T-helper 9 cell (primary cell): Measurements from ENCODE around the gene EXOSC7.

ENCODE experiments used
- DNase-seq: peaks from one replicate; pipeline ENCODE4 v3.0.0-alpha.2; 2020

Gene EXOSC7

DNA sequence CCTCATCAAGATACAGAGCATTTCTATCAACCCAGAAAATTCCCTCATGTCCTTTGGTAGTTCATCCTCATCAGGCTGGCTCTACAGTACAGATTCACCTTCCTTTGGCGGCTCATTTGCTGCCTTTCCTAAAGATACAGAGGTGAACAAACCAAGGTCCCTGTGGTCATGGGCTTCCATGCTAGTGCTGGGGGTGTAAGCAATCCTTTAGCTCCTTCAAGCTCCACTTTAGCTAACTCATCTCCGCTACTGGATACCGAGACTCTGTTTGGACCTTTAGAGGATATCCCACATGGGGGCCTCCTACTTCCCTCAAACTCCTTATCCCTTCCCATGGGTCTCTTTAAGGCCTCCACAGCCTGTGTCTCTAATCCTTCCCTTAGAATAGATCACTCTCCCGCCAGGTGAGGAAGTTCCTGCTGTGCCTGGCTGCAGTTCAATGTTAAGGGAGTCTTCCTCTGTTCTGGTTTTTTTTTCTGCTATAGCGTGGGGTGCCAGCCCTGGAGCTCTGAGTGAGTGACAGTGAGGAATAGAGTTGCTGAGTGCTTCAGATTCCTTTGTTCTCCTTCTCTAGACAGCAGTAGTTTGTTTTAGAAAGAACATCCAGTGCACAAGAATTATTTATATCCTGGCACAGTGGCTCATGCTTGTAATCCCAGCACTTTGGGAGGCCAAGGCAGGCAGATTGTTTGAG lies 80.7 kb downstream of the EXOSC7 start:
- DNase-seq: no peak

GRCh38 chr3:45057557-45057956 lies 81.5 kb downstream of the EXOSC7 start:
- DNase-seq: no peak

DNA sequence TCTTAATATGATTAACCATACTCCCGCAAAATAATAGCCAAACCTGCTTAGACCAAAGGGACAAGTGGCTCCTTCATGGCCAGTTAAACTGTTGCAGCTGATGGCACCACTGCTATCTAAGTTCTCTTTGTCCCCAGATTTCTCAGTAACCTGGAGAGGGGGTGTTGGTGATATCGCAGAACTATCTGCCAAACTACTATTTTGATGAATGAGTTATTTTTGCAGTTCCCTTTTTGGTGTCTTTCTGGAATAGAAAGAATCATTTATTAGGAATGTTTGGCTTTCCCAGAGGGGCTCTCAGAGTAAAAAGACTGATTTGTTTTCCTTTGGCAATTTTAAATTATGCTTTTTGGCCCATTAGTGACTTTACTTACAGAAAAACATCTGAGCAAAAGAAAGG lies 83.1 kb downstream of the EXOSC7 start:
- DNase-seq: no peak

DNA sequence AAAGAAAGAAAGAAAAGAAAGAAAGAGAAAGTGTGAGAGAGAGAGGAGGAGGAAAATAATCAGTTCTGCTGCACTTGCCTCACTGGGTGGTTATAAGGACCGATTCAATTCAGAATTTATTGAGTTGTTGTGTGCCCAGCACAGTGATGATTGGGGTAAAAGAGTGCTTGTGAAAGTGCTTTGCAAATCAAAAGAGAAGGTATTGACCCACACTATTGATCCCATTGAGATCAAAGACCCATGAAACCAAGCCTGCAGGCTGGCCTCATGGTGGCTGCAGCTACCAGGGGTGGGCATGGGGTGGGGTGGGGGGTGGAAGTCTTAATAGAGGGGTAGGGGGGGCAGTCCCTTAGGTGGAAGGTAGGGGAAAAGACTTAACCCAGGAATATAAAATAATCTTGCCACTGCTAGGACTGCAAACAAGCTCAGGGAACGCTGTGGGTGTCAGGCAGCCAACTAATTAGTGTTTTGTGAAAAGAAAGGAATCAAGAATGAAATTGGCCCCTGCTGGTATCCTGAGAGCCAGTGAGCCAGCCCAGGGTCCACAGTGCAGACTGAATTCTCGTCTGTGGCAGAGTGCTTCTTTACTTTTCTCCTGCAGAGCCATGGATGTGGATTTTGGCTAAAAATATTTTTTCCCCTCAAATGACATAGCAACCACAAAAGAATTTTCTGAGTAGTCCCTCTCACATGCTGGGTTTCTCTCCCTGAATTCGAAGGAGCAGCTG lies 84.3 kb downstream of the EXOSC7 start:
- no peak for DNase-seq
